ENCODE measurements around the gene GCK. TPM values are rescaled to one million over a fixed set of nuclear protein-coding genes. Genes with fewer than 3 reads are reported as not detected.

The GCK gene
- polyA plus RNA-seq, 1 experiment: 0.35 TPM

GRCh38 chr7:44162179-44162578 lies 27.1 kb downstream of the GCK start:
- no peaks in the 10 kb centered on the region for H3K27me3 ChIP-seq (ENCODE audit: control insufficient read depth, insufficient read depth, low read length)
- TF ChIP-seq, protein P1, sequence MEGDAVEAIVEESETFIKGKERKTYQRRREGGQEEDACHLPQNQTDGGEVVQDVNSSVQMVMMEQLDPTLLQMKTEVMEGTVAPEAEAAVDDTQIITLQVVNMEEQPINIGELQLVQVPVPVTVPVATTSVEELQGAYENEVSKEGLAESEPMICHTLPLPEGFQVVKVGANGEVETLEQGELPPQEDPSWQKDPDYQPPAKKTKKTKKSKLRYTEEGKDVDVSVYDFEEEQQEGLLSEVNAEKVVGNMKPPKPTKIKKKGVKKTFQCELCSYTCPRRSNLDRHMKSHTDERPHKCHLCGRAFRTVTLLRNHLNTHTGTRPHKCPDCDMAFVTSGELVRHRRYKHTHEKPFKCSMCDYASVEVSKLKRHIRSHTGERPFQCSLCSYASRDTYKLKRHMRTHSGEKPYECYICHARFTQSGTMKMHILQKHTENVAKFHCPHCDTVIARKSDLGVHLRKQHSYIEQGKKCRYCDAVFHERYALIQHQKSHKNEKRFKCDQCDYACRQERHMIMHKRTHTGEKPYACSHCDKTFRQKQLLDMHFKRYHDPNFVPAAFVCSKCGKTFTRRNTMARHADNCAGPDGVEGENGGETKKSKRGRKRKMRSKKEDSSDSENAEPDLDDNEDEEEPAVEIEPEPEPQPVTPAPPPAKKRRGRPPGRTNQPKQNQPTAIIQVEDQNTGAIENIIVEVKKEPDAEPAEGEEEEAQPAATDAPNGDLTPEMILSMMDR (IDR thresholded peaks at IDR 0.05; ENCODE audit: low read depth, low read length): no peak
- POLR2A ChIA-PET: interaction anchor here (1.5 kb wide), 1 partner anchor 12 kb away, joined by 5 read pairs; no protein-coding TSS in a partner anchor
- H3K9me3 ChIP-seq (ENCODE audit: control insufficient read depth, insufficient read depth, low read length): no peaks in the 10 kb centered on the region
- CTCF ChIA-PET: no interaction called here
- no peak overlapping the region for H3K27ac ChIP-seq (ENCODE audit: low read depth, low read length)
- DNase-seq (ENCODE audit: low read depth, low spot score): no peak
- no peak overlapping the region for H3K4me3 ChIP-seq (ENCODE audit: low read depth, low read length)

GRCh38 chr7:44161371-44161770 lies 27.9 kb downstream of the GCK start:
- ChIA-PET CTCF (no interaction called here), POLR2A (no interaction called here)
- no peak overlapping the region for H3K4me3 ChIP-seq (ENCODE audit: low read depth, low read length)
- no peak overlapping the region for H3K27ac ChIP-seq (ENCODE audit: low read depth, low read length)
- DNase-seq (ENCODE audit: low read depth, low spot score): no peak
- no peaks in the 10 kb centered on the region for H3K27me3 ChIP-seq (ENCODE audit: control insufficient read depth, insufficient read depth, low read length)
- TF ChIP-seq, protein P1 (IDR thresholded peaks at IDR 0.05; ENCODE audit: low read depth, low read length): no peak
- H3K9me3 ChIP-seq (ENCODE audit: control insufficient read depth, insufficient read depth, low read length): no peaks in the 10 kb centered on the region

DNA sequence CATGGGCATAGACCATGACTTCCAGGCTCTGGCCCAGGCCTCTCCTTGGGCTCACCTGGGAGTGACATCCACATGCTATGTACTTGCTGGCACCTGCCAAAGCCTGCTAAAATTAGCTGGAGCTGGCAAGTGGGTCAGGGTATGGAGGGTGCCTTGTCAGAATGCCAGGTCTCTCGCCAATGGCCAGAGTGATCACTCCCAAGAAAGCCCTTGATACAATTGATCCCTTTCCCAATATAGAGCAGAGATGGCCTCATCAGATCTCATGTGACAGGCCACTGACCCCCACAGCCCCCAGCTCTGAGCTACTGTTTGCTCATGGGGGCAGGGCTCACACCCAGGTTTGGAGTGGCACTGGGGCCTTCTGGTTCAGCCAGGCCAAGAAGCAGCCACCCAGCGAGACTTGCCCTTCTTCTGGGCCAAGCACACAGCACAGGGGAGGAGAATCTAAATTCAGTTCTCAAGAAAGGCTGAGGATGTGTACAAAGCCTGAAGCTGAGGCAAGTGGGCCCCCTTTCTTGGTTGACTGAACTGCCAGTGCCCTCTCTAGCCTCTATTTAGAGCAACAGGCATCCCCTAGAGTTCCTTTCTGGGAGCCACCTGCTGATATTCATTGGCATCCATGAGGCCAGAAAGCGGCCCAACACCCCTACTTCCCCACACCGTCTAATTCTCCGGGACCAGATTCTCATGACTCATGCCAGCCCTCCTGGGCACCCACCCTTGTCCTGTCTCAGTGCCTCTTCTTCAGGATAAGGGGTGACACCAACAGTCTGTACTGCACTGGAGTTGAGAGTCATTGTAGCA lies 29.2 kb downstream of the GCK start:
- H3K27me3 ChIP-seq (ENCODE audit: control insufficient read depth, insufficient read depth, low read length): no peaks in the 10 kb centered on the region
- DNase-seq (ENCODE audit: low read depth, low spot score): no peak
- H3K4me3 ChIP-seq (ENCODE audit: low read depth, low read length): no peak overlapping the region
- POLR2A ChIA-PET: no interaction called here
- TF ChIP-seq, protein P1 (IDR thresholded peaks at IDR 0.05; ENCODE audit: low read depth, low read length): no peak
- H3K9me3 ChIP-seq (ENCODE audit: control insufficient read depth, insufficient read depth, low read length): no peaks in the 10 kb centered on the region
- no peak overlapping the region for H3K27ac ChIP-seq (ENCODE audit: low read depth, low read length)
- CTCF ChIA-PET: no interaction called here

- no peak overlapping the region for H3K4me3 ChIP-seq (ENCODE audit: low read depth, low read length)
- CTCF ChIA-PET: no interaction called here
- H3K27me3 ChIP-seq (ENCODE audit: control insufficient read depth, insufficient read depth, low read length): no peaks in the 10 kb centered on the region
- TF ChIP-seq, protein P1 (IDR thresholded peaks at IDR 0.05; ENCODE audit: low read depth, low read length): no peak
- H3K9me3 ChIP-seq (ENCODE audit: control insufficient read depth, insufficient read depth, low read length): no peaks in the 10 kb centered on the region
- POLR2A ChIA-PET: no interaction called here
- no peak for DNase-seq (ENCODE audit: low read depth, low spot score)
- H3K27ac ChIP-seq (ENCODE audit: low read depth, low read length): no peak overlapping the region
These were observed 30.2 kb downstream of the GCK start for GRCh38 chr7:44158873-44159631.

All from AG04450 (cell line).